ENCODE measurements around the gene KIAA0232.

Gene KIAA0232

DNA sequence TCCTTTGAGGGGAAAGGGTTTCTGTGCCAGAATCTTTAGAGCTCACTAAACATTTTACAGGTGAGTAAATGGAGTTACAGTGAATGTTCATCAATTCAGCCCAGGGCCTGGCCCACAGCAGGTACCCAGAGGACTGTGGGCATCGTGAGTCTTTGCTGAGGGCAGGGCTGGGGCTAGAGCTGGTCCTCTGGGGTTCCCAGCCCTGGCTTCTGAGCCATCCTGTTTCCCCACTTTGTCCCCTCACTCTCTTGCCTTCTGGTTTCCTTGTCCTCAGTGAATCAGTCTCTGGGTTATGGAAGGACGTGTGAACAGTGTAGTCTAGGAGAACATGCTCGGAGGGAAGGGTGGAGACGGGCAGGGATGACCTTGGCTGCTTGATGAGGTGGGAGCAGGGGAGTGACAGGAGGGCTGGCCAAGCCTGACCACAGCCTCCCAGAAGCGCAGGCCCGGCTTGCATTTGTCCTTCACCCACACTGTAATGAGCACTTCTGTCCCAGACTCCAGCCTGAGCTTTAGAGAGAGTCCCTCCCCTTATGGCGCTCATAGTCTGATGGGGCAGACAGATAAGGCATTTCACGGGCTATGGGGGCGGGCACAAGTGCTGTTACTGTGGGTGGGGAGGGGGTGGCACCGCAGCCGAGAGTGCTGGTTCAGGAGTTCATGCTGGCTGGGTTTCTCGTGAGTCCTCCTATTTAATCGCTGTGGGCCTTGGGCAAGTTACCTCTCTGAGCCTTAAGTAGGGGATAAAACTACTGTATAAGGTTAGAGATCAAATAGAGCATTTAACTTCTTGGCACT lies 144.4 kb downstream of the KIAA0232 start:
- DNase-seq, result no peak

- DNase-seq, result no peak
These were observed 145.6 kb downstream of the KIAA0232 start for GRCh38 chr4:6928081-6928480.

DNA sequence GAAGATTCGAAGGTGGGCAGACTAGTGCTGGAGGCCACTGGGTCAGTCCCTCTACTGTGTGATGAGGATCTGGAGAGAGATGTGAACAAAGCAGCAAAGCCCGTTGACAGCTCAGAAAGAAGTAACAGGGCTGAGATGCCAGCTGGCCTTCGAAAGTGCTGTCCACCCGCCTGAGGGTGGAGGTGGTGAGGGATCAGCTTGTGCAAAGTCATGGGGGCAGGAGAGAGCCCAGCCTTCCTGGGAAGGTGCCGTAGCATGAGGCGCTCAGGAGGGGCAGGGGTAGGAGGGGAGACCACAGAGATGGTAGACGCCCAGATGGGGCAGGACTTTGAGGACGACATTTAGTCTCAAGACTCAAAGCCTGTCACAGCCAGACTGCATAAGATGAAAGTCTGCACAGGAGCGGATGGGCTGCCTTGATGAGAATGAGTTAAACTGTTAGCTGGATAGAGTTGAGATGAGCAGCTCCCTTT lies 146.8 kb downstream of the KIAA0232 start:
- DNase-seq, result no peak

DNA sequence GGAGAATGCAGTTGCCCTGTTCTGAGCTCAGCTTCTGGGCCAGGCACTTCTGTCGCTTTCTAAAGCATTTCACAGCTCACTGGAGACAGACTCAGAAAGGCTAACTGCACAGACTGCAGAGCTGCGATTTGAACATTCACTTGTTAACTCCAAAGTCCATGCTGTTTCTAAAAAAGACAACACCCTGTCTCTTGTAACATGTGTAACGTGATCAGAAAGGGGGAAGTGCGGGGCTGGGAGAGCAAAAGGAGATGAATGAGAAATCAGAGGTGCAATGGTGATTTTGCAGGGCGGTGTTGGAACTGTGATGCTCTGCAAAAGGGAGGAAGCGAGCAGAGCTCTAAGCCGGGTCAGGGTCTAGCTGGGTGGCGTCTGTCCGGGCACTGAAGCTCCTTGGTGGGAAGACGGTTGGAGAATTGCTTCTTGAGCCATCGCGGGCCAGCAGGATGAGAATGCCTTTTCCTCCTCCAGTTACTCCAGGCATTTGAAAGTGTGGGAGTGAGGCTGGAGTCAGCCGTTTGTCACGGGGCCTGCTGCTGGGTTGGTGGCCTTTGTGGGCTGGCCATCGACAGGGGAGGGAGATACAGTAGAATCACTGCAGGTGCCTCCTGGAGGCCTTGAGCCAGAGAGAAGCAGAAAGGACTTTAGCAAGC lies 147.4 kb downstream of the KIAA0232 start:
- no peak for DNase-seq

GRCh38 chr4:6932475-6932874 lies 149.9 kb downstream of the KIAA0232 start:
- no peak for DNase-seq

GRCh38 chr4:6932918-6933317 lies 150.4 kb downstream of the KIAA0232 start:
- no peak for DNase-seq
